HepG2 (cell line): Measurements from ENCODE around the gene RTN4RL2. TPM values are rescaled to one million over a fixed set of nuclear protein-coding genes. Genes with fewer than 3 reads are reported as not detected.

ENCODE experiments used
- ARID2 ChIP-seq: sonication (generic); formaldehyde crosslinking; IDR thresholded peaks from 2 replicates; pipeline ENCODE4 v1.8.1; 2022; ENCODE audit warnings: mild to moderate bottlenecking, missing genetic modification reagents, borderline replicate concordance
- ASH2L ChIP-seq: fragments of 300-600, 200-600 bp; sonication (generic); IDR thresholded peaks from 2 replicates; pipeline ENCODE4 v1.7.0; 2017; ENCODE audit warnings: low read depth, mild to moderate bottlenecking, moderate library complexity, mixed read lengths, low read length; ENCODE audit not compliant: insufficient read length
- GABPA ChIP-seq, 2 experiments: IDR thresholded peaks; 2 replicates each; pipeline ENCODE4 v1.6.1; 2011 to 2016; ENCODE audit warnings: low read depth in 2 of 2, low read length in 1 of 2, missing biosample characterization in 1 of 2, missing genetic modification characterization in 1 of 2
- KDM2A ChIP-seq: sonication (generic); formaldehyde crosslinking; IDR thresholded peaks from 2 replicates; pipeline ENCODE4 v1.4.0; 2020; ENCODE audit warnings: low read depth, missing genetic modification reagents, borderline replicate concordance
- MIER3 ChIP-seq: IDR thresholded peaks from 2 replicates; pipeline ENCODE4 v1.6.1; 2016; ENCODE audit warnings: missing compliant biosample characterization, borderline replicate concordance
- NR2F2 ChIP-seq: IDR thresholded peaks from 2 replicates; pipeline ENCODE4 v1.6.1; 2012; ENCODE audit warnings: low read depth, inconsistent platforms, borderline replicate concordance
- ONECUT2 ChIP-seq: sonication (generic); formaldehyde crosslinking; IDR thresholded peaks from 2 replicates; pipeline ENCODE4 v1.4.0; 2020; ENCODE audit warnings: missing genetic modification reagents
- PHF21A ChIP-seq: sonication (generic); formaldehyde crosslinking; IDR thresholded peaks from 2 replicates; pipeline ENCODE4 v1.5.0; 2020; ENCODE audit warnings: mild to moderate bottlenecking, missing genetic modification reagents
- SIN3B ChIP-seq: fragments of 150-350 bp; IDR thresholded peaks from 2 replicates; pipeline ENCODE4 v1.6.1; 2014; ENCODE audit warnings: low read length
- SKI ChIP-seq: fragments of 450-650 bp; IDR thresholded peaks from one replicate; pipeline ENCODE4 v1.6.1; 2018; ENCODE audit warnings: mild to moderate bottlenecking; ENCODE audit not compliant: partially characterized antibody
- SP5 ChIP-seq: IDR thresholded peaks from 2 replicates; pipeline ENCODE4 v1.6.1; 2016; ENCODE audit warnings: low read depth, borderline replicate concordance
- STAT6 ChIP-seq: sonication (generic); formaldehyde crosslinking; IDR thresholded peaks from 2 replicates; pipeline ENCODE4 v1.4.0; 2020; ENCODE audit warnings: missing genetic modification reagents, mild to moderate bottlenecking, borderline replicate concordance
- TBX3 ChIP-seq: fragments of 450-650 bp; IDR thresholded peaks from 2 replicates; pipeline ENCODE4 v1.6.1; 2017; ENCODE audit warnings: antibody characterized with exemption, mild to moderate bottlenecking, inconsistent platforms, borderline replicate concordance
- XRCC5 ChIP-seq: fragments of 200-400 bp; formaldehyde crosslinking; optimal IDR thresholded peaks from 2 replicates; pipeline ENCODE3; 2017; ENCODE audit warnings: mild to moderate bottlenecking, low read length
- ZBTB10 ChIP-seq: sonication (generic); formaldehyde crosslinking; IDR thresholded peaks from 2 replicates; pipeline ENCODE4 v1.4.0; 2020; ENCODE audit warnings: missing genetic modification reagents, borderline replicate concordance
- ZNF703 ChIP-seq: sonication (generic); formaldehyde crosslinking; IDR thresholded peaks from 2 replicates; pipeline ENCODE4 v1.5.1; 2020; ENCODE audit warnings: missing genetic modification reagents, mild to moderate bottlenecking, moderate library complexity, borderline replicate concordance
- ZNF780A ChIP-seq: sonication (generic); formaldehyde crosslinking; IDR thresholded peaks from 2 replicates; pipeline ENCODE4 v1.8.0; 2022; ENCODE audit warnings: mild to moderate bottlenecking, missing genetic modification reagents, moderate library complexity
- ZSCAN9 ChIP-seq: IDR thresholded peaks from 2 replicates; pipeline ENCODE4 v1.6.1; 2016; ENCODE audit warnings: borderline replicate concordance
- polyA plus RNA-seq, 8 experiments: library from polyadenylated mRNA; depleted of rRNA in 3 of 8; stranded (reverse) in 7 of 8; unstranded in 1 of 8; fragments of >200 nt; fragmentation: Illumina TruSeq in 4 of 8; extraction: Trizol in 4 of 8; gene quantifications; 2 replicates each; pipeline versions ENCODE4 v1.2.1 to v1.2.3, GENCODE V29; 2011 to 2016; ENCODE audit warnings: low read depth in 4 of 8, missing spikeins in 1 of 8, mixed read lengths in 1 of 8; ENCODE audit not compliant: insufficient read depth in 1 of 8
- total RNA-seq, 5 experiments: library from RNA; depleted of rRNA; stranded (reverse); fragments of >200 nt; fragmentation: Illumina TruSeq; extraction: Trizol; gene quantifications; 2 replicates each; pipeline ENCODE4 v1.2.3, GENCODE V29; 2016; ENCODE audit warnings: low read depth in 1 of 5
- TF ChIP-seq, protein P1 (sequence below): sonication (generic); formaldehyde crosslinking; IDR thresholded peaks from 2 replicates; pipeline ENCODE4 v1.4.0; 2020; ENCODE audit warnings: missing genetic modification reagents; ENCODE audit errors: not compliant biosample characterization
- TF ChIP-seq, protein P2 (sequence below): sonication (generic); formaldehyde crosslinking; IDR thresholded peaks from 2 replicates; pipeline ENCODE4 v1.4.0; 2020; ENCODE audit warnings: missing genetic modification reagents, mild to moderate bottlenecking, borderline replicate concordance

Gene RTN4RL2
- total and polyA plus RNA-seq, 2 of the 13 experiments (the other 11 are each of a cell fraction or from before 2014, with no cell fraction given), result 1.3 to 4.3 TPM

- 0 out of 2 replicates have a peak, but pooled peaks have one; percentile 30 for TF ChIP-seq SP5 (CRISPR knock-in tag)
- TF ChIP-seq ZNF780A, result 0 out of 2 replicates have a peak, but pooled peaks have one; percentile 56
- no peak; the same call in 1 of the 2 replicates for TF ChIP-seq KDM2A (CRISPR knock-in tag)
- peak; percentile 81 for TF ChIP-seq NR2F2
- no peak for TF ChIP-seq ASH2L
- peak; percentile 97 for TF ChIP-seq PHF21A
- 0 out of 2 replicates have a peak, but pooled peaks have one; percentile 11 for TF ChIP-seq STAT6
- no peak for TF ChIP-seq ZNF703
- peak; percentile 33; the same call in 1 of the 2 replicates for TF ChIP-seq ZSCAN9 (CRISPR knock-in tag)
- peak; percentile 73 for TF ChIP-seq SKI
- TF ChIP-seq, protein P1, sequence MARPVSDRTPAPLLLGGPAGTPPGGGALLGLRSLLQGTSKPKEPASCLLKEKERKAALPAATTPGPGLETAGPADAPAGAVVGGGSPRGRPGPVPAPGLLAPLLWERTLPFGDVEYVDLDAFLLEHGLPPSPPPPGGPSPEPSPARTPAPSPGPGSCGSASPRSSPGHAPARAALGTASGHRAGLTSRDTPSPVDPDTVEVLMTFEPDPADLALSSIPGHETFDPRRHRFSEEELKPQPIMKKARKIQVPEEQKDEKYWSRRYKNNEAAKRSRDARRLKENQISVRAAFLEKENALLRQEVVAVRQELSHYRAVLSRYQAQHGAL (CRISPR knock-in tag), result no peak
- TF ChIP-seq, protein P2, sequence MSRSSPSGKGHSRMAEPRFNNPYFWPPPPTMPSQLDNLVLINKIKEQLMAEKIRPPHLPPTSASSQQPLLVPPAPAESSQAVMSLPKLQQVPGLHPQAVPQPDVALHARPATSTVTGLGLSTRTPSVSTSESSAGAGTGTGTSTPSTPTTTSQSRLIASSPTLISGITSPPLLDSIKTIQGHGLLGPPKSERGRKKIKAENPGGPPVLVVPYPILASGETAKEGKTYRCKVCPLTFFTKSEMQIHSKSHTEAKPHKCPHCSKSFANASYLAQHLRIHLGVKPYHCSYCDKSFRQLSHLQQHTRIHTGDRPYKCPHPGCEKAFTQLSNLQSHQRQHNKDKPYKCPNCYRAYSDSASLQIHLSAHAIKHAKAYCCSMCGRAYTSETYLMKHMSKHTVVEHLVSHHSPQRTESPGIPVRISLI (CRISPR knock-in tag), result peak; percentile 15; the same call in 1 of the 2 replicates
- no peak; the same call in 1 of the 2 replicates for TF ChIP-seq ZBTB10 (CRISPR knock-in tag)
- TF ChIP-seq MIER3 (CRISPR knock-in tag), result peak; percentile 28; the same call in 1 of the 2 replicates
- TF ChIP-seq SIN3B, result no peak
- peak; percentile 73 for TF ChIP-seq TBX3
- TF ChIP-seq ARID2 (CRISPR knock-in tag), result 0 out of 2 replicates have a peak, but pooled peaks have one; percentile 64
- peak; percentile 74 for TF ChIP-seq XRCC5
- TF ChIP-seq ONECUT2 (CRISPR knock-in tag), result peak; percentile 98
- TF ChIP-seq GABPA (IDR thresholded peaks at IDR 0.05; ENCODE audit: low read depth, low read length), result no peak
- peak; percentile 21; the same call in 1 of the 2 replicates for TF ChIP-seq GABPA (CRISPR knock-in tag; IDR thresholded peaks at IDR 0.05; ENCODE audit: low read depth)
These were observed 37.2 kb downstream of the RTN4RL2 start (continued) for GRCh38 chr11:57497303-57498247.
